ENCODE results near the gene BCR. TPM values are rescaled to one million over a fixed set of nuclear protein-coding genes. Genes with fewer than 3 reads are reported as not detected.

The BCR gene
- total and polyA plus RNA-seq, 2 of the 13 experiments (the other 11 are each of a cell fraction or from before 2014, with no cell fraction given) = 19.9 to 33.6 TPM

DNA sequence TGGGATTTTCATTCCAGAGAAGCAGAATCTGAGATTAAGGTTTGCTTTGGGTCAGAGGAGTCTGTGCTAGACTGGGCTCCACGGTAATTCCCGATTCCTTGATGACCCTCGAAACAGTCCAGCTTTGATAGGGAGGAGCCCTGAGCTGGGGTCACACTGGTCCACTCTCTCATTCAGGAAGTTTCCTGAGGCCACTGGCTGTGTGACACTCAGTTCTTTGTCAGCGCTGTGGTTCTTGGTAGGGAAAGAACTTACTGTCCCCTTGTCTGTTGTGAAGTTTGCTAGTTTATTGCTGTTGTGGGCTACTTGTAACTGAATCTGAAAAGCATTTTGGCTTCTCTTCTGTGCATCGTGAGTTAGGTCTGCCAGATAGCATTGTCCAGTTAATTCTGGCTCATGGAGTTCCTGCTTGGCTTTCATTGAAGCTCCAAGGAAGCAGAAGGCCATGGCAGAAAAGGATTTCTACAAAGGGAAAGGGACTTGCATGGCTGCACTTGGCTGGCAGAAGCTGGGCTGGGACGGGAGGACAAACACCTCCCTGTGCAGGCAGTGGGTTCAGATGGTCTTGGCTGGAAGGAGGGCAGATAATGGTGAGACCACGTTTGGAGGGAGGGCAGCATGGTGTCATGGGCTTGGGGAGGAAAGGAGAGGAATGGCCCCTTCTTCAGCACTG, 23.3 kb downstream of the BCR start:
- H3K9ac ChIP-seq (ENCODE audit: insufficient read depth, low read depth, low read length) = no peak overlapping the region
- no peak for DNase-seq (ENCODE audit: low spot score)
- FAIRE-seq = no peak
- CTCF ChIA-PET (ENCODE audit: low intra/inter-chr PET ratio, low total read pairs) = no interaction called here
- peaks cover 17% of the 10 kb centered on the region for H3K4me1 ChIP-seq (ENCODE audit: insufficient read depth, low read length)
- H2AFZ ChIP-seq (ENCODE audit: low read length) = no peak overlapping the region
- H3K4me3 ChIP-seq (replicated peaks in 1 of 3; ENCODE audit: insufficient read depth in 1 of 3, low read depth in 2 of 3, low read length in 3 of 3) = no peak overlapping the region
- H3K9me3 ChIP-seq (ENCODE audit: low read length) = no peaks in the 10 kb centered on the region
- BruUV-seq (replicated peaks) = no TSS peak
- 93% methylated on average over 7 of the region's 7 CpGs for WGBS (ENCODE audit: low lambda C conversion rate)
- H4K20me1 ChIP-seq (ENCODE audit: insufficient read depth, low read length) = peaks cover 8% of the 10 kb centered on the region; the same call in 1 of the 2 replicates
- H3K27me3 ChIP-seq (ENCODE audit: control insufficient read depth in 1 of 2, insufficient read depth in 2 of 2, low read length in 2 of 2) = no peaks in the 10 kb centered on the region
- in situ Hi-C loops (cut with HindIII; ENCODE audit: extremely low pct_ligation_motif_present, low pct_unique_long_range_greater_than_20kb) = no loop called here
- POLR2A ChIA-PET = no interaction called here
- H3K27ac ChIP-seq (ENCODE audit: extremely low read length, insufficient read depth, low read length) = no peak overlapping the region
- peaks cover 69% of the 10 kb centered on the region for H3K79me2 ChIP-seq (ENCODE audit: insufficient read depth, low read length)
- H3K4me2 ChIP-seq (ENCODE audit: low read depth, low read length) = no peak overlapping the region
- peaks cover 12 to 57% of the 10 kb centered on the region in 2 experiments for H3K36me3 ChIP-seq (replicated peaks in 1 of 2; ENCODE audit: control insufficient read depth in 1 of 2, insufficient read depth in 2 of 2, low read length in 2 of 2)
- ATAC-seq = no peak
- intact Hi-C loops (cut with micrococcal nuclease; ENCODE audit: unreplicated experiment) = no loop called here
- TF ChIP-seq ELF3 (CRISPR knock-in tag; IDR thresholded peaks at IDR 0.05) (no peak), ZFP37 (CRISPR knock-in tag; IDR thresholded peaks at IDR 0.05; ENCODE audit: borderline replicate concordance) (no peak), ZNF761 (CRISPR knock-in tag; conservative IDR thresholded peaks at IDR 0.05) (no peak), MXD4 (CRISPR knock-in tag; IDR thresholded peaks at IDR 0.05) (no peak), BRD4 (CRISPR knock-in tag; IDR thresholded peaks at IDR 0.05) (no peak), KDM3A (CRISPR knock-in tag; IDR thresholded peaks at IDR 0.05; ENCODE audit: low read depth) (no peak), MAZ (IDR thresholded peaks at IDR 0.05; ENCODE audit: borderline replicate concordance, low read depth, low read length) (no peak), MAZ (CRISPR knock-in tag; IDR thresholded peaks at IDR 0.05; ENCODE audit: low read depth) (no peak), RAD21 (CRISPR knock-in tag; IDR thresholded peaks at IDR 0.05) (no peak), POLR2AphosphoS2 (IDR thresholded peaks at IDR 0.05; ENCODE audit: low read depth, low read length) (no peak), ZNF839 (CRISPR knock-in tag; IDR thresholded peaks at IDR 0.05; ENCODE audit: borderline replicate concordance) (no peak), ZNF747 (CRISPR knock-in tag; IDR thresholded peaks at IDR 0.05; ENCODE audit: borderline replicate concordance) (no peak)
- TF ChIP-seq, protein P1, sequence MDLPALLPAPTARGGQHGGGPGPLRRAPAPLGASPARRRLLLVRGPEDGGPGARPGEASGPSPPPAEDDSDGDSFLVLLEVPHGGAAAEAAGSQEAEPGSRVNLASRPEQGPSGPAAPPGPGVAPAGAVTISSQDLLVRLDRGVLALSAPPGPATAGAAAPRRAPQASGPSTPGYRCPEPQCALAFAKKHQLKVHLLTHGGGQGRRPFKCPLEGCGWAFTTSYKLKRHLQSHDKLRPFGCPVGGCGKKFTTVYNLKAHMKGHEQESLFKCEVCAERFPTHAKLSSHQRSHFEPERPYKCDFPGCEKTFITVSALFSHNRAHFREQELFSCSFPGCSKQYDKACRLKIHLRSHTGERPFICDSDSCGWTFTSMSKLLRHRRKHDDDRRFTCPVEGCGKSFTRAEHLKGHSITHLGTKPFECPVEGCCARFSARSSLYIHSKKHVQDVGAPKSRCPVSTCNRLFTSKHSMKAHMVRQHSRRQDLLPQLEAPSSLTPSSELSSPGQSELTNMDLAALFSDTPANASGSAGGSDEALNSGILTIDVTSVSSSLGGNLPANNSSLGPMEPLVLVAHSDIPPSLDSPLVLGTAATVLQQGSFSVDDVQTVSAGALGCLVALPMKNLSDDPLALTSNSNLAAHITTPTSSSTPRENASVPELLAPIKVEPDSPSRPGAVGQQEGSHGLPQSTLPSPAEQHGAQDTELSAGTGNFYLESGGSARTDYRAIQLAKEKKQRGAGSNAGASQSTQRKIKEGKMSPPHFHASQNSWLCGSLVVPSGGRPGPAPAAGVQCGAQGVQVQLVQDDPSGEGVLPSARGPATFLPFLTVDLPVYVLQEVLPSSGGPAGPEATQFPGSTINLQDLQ (CRISPR knock-in tag; IDR thresholded peaks at IDR 0.05) = no peak
- TF ChIP-seq, protein P2, sequence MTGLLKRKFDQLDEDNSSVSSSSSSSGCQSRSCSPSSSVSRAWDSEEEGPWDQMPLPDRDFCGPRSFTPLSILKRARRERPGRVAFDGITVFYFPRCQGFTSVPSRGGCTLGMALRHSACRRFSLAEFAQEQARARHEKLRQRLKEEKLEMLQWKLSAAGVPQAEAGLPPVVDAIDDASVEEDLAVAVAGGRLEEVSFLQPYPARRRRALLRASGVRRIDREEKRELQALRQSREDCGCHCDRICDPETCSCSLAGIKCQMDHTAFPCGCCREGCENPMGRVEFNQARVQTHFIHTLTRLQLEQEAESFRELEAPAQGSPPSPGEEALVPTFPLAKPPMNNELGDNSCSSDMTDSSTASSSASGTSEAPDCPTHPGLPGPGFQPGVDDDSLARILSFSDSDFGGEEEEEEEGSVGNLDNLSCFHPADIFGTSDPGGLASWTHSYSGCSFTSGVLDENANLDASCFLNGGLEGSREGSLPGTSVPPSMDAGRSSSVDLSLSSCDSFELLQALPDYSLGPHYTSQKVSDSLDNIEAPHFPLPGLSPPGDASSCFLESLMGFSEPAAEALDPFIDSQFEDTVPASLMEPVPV (CRISPR knock-in tag; IDR thresholded peaks at IDR 0.05) = no peak
